Stimulated activated CD8-positive, alpha-beta memory T cell treated with anti-CD3 and anti-CD28 coated beads, Interleukin-4, amount 100 ng/mL, for 4 hours (primary cell): ENCODE data around the gene LRRC7.
"Not testable (repeated sequence)": the region's sequence is repeated elsewhere in the genome, so short reads cannot be mapped to it uniquely, and the experiment has no call there.

Experiments used
- DNase-seq, 2 donors: peaks; one replicate each; pipeline ENCODE4 v3.0.0-alpha.2; 2020; ENCODE audit warnings: low read depth in 2 of 2, low spot score in 1 of 2

LRRC7 gene

DNA sequence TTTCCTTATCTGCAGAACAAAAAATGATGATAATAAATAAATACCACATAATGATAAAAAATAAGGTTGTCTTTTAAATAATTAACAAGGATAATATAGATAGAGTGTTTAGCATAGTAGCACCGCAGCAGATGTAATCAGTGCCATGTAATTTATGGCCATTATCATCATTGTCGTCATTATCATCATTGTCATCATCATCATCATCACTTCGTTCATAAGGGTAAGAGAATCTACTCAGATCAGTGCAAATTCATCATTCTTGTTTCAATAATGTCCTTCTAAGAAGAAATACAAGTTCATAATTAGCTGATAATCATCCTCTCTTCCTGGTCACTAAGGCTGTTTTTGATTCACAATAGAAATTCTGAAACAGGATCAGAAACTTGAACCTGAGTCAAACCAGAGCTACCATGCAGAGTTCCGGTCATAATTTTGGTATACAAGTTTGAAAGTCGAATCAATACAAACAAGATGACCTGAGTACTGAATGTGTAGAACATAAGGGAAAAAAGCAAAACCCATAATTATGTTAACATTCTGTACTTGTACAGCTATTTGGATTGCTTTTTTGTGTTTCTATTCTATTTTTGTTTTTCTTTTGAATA, 465.6 kb downstream of the LRRC7 start:
- no peak for DNase-seq

DNA sequence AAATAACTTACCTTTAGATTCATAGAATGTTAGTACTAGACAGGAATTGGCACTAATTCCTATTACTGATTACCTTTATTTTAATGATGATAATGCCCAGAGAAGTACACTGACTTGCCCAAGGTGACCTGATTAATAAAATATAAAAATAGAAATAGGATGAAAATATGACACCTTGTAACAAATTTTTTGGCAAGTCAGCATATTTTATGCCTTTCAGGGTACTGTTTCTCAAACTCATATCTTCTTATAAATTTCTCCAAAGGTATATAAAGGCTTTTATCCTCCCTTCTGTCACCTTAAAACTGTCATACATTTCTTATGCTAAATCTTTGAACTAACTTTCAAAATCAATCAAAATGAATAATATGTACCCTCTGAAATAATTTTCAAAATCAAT, 466.2 kb downstream of the LRRC7 start:
- DNase-seq = no peak

DNA sequence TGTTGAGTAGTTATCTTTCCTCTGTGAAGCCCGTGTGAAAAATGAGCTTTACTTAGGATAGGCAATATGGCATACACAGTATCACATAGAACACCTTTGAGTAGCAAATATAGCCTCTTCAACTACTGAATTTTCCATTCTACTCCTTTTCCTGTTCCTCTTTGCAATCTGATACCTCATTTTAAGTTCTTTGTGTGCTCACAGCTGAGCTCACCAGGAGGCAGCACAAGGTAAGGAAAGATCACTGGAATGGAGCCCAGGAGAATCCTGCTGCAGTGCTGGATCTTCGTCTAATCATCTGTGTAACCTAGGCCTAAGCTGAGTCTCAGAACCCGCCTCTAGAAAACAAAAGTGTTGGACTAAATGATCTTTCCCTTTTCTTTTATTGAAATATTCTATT, 466.7 kb downstream of the LRRC7 start:
- DNase-seq = no peak

DNA sequence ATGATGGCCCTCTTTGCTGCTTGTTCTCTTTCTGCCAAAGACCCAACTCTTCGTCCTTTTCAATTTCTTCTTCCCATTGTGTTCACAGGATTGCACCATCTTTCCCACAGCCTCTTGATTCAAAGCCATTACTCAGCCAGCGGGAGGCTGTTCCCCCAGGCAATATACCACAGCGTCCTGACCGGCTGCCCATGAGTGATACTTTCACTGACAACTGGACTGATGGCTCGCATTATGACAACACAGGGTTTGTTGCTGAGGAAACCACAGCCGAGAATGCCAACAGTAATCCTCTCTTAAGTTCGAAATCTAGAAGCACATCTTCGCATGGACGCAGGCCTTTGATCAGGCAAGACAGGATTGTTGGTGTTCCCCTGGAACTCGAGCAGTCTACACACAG, 470.3 kb downstream of the LRRC7 start:
- DNase-seq = no peak

DNA sequence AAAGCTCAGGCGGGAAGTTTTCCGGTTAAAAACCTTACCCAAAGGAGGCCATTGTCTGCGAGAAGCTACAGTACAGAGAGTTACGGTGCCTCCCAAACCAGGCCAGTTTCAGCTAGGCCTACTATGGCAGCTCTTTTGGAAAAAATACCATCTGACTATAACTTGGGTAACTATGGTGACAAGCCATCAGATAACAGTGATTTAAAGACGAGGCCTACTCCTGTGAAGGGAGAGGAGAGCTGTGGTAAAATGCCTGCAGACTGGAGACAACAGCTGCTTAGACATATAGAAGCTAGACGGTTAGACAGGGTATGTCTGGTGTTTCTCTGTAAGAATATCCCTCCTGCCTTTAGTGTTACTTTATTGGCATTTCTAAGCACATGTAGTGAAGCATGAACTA, 471.8 kb downstream of the LRRC7 start:
- DNase-seq = no peak

DNA sequence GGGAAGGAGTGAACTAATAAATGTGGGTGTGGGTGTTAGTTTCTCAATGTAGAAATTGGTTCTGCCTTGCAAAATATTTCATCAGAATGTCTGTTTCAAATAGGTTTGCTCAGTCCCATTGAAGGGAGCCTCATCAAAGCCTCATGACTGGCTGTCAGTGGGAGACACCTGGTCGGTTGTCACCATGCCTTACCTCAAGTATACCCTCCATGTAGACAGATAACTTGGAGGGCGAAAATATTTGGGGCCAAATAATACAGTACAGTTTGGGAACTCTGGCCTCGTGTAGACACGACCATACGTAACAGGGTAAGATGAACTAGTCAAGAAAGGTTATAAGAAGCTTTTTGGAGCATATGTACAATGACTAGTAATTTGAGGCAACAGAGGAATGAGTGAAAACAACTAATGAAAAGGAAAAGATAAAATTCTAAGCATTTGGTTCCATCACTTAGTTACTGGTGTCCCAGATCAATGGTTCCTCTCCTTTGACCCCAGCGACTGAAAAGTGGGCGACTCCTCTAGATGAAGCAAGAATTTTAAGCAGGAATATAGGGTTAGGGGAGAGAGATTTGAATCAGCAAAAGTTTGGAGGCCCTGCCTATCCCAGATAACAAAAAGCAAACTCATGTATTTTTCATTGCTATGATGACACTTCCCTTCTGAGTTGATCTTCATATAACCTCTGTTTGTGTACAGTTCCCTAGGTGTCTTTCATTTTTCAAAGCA, 473.8 kb downstream of the LRRC7 start:
- no peak for DNase-seq

DNA sequence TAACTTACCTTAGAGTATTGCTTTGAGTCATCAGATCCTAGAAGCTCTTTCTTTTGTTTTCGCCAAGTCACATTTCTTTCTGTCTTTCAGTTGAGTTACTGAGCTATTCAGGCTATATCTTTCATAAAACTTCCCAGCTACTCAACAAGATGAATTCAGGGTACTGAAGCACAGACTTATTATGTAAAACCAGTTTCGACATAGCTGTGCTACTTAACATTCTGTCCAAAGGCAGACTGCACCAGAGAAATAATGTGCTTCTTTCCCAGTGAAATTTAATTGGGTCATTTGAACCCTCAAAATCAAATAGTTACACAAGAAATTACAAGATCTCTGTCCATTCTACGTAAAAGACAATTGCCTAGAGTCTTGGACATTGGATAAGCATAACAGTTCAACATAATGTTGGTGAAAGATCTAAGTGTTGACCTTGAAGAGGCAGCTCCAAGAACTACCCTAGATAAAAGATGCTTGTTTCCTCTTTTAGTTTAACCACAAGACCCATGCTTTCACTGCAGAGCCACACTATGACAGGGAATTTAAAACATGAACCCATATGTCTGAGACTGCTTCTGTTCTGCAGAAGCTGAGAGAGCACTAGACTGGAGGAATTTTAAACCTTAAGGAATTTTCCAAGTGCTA, 474.5 kb downstream of the LRRC7 start:
- DNase-seq = no peak

DNA sequence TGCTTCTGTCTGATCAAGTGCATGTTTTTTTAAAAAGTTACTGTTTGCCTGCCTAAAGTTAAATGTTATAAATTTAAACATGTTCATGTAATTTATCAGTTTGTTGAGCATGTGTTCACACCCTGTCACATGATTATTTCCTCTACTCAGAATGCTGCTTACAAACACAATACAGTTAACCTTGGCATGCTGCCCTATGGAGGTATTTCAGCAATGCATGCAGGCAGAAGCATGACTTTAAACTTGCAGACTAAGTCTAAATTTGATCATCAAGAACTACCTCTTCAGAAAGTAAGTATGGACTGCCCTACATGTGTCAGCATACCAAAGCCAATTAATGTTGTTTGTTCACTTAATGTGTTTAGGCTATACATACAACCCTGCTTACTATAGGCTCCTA, 476.1 kb downstream of the LRRC7 start:
- no peak for DNase-seq

DNA sequence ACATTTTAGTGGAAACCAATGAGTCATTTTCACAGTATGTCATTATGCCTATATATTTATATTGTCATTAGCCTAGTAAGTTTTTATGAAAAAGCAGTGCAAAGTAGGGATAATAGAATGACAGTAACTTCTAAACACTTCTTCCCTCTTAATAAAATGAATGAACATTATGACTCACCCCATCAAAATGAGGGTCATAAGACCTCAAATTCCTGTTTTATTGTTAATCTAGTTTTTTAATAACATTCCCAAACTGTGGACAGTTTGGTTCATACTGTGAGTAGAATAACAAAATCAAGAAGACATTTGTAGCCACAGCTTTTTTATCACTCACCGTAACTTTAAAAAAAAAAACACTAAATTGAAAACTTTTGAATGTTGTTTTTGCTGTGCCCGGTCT, 477.1 kb downstream of the LRRC7 start:
- no peak for DNase-seq

DNA sequence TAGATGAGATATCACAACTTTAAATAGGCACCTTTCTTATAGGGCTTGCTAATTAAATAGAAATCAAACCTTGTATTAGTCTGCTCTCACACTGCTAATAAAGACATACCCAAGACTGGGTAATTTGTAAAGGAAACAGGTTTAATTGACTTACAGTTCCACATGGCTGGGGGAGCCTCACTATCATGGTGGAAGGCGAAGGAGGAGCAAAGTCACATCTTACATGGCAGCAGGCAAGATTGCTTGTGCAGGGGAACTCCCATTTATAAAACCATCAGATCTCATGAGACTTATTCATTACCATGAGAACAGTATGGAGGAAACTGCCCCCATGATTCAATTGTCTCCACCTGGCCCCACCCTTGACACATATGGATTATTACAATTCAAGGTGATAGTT, 477.9 kb downstream of the LRRC7 start:
- DNase-seq = not testable (repeated sequence)

DNA sequence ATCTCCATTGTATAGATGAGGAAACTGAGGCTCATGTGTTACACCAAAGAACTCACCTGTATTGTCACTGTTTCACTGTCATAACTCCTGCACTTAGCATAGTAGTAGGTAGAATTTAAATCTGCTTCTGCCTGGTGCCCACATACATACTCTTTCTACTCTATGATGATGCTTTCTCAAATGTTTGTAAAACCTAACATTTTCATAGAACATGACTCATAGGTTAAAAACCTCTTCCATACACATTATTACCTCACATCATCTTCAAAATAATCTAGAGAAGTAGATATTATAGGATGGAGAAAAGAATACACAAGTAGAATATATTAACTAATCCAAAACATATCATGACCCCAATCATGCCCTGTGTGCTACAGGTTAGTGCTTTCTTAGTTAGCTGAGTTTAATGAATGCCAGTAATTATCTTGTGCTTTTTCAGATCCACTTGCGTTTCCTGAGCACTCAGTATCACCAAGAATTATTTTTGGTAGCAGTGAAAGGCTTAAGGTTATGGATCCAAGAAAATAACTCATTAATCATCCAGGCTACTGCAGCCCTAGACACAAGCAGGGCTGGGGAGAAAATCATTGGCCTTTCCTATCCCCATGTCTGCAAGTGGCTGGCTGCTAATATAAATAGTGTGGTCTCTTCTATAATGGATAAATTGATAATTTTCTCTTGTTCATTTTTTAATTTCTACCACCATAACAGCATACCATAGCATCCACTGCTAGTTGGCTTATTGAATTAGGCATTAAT, 480.8 kb downstream of the LRRC7 start:
- no peak for DNase-seq

DNA sequence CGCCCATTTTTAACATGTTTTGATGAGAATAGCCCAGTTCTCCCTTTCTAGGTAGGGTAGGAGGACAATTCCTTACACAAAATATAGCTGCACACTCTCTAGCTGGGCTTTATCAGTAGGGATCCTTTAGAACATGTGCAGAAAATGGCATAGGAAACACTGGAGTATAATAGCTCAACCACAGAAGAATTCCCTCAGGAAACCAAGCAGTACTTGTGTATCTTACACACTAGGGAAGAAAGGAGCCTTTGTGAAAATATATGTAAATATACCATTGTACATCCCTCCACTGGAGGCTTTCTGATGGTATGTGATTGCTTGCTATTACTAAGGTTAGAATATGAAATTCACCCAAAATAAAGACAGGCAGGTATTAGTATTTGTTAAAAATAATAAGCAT, 484.2 kb downstream of the LRRC7 start:
- no peak for DNase-seq

DNA sequence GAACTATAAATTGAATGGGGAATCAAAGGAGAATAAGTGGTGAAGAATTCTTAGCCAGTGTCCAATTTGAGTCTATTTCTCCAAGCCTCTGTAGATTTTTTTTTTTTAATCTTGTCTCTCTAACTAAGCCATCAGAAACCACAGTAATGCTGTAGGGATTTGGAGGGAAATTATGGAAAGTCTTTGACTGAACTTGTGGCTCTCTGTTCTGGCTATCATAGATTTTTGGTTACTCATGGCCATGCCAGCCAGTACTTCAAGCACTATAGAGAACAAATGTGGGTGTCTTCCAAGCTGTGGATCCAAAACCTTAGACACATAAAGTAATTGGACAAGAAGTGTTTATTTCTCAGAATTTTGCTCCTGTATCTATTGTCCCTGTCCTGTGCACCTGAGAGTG, 489.8 kb downstream of the LRRC7 start:
- no peak for DNase-seq

DNA sequence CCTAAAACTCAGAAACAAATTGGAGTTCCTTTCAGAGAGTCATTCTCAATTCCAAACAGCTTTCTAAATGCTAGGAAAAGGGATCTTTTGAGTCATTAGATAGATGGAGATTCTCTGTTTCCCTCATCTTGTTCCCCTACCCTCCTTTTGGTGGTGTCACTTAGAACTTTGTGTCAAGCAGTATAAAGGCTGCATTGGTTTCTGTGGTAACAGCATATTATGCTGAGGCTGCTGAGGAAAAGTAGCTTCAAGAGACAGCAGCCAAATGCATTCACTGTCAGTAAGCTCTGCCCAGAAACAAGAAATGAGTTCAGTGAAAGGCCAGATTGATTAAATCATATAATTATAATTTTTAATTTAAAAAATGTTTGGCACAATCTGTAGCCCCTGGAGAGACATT, 493.5 kb downstream of the LRRC7 start:
- no peak for DNase-seq

DNA sequence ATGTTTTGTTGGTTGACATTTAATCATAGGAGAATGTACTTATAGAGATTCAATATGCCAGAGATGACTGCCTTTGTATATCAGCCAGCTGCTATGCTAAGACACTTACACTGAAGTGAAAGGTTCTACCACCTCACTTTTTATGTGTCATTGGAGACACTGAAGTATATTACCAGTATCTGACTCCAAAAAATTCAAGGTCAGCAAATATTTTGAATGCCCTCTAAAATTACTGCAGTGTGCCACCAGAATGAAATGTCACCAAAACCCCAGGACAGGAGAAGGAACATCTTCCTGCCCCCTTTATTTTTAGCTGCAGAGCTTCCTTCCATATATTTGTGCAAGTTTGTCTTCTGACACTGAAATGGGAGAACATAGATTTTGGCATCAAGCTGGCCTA, 496.1 kb downstream of the LRRC7 start:
- no peak for DNase-seq

DNA sequence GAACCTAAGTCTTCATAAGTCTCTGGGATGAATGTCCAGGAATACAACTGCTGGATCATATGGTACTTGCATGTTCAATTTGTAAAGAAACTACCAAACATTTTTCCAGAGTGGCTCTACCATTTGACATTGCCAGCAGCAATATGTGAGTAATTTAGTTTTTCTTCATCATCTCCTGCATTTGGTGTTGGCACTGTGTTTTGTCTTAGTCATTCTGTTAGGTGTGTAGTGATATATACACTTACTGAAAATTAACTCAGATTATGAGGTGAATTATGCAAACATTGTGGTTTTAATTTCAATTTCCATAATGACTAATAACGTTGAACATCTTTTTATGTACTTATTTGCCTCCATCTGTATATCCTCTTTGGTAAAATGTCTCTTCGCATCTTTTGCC, 499.0 kb downstream of the LRRC7 start:
- DNase-seq = no peak

DNA sequence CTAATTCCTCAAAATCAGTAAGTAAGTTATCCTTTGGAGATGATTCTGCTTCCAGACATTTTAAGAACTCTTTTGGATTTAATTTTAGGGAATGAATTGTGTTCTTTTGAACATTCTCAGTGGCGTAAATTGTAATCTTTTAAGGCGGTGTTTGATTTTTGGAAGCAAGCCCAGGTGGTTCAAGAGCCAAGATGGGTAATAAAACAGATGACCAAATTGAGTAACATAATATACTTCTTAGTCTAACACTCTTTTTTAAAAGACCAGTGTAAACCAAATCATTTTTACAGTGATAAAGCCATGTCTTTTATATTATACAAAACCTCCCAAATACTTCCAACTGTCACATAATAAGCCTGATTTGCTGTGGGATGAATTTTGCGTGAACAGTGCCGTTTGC, 503.9 kb downstream of the LRRC7 start:
- no peak for DNase-seq

DNA sequence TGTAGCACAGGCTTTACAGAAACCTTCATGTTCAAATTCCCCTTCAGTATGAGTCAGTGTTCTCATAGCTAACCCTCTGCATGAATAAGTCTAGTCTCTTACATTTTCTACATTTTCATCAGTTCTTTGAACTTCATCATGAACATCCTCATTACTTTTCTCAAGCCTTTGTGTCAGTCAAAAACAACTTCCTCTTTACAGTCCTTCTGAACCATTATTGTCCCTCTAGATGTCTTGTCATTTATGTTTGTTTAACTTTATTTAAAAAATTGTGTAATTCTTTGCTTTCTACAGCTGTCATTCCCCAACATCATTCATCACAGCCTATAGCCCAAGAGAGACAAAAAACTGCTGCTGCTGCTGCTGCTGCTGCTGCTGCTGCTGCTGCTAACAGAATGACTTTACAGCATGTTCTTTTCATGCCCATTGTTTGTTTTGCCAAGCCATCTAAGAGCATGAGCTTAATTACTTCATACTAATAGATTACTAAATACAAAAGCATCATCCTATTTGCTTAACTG, 504.6 kb downstream of the LRRC7 start:
- no peak for DNase-seq

DNA sequence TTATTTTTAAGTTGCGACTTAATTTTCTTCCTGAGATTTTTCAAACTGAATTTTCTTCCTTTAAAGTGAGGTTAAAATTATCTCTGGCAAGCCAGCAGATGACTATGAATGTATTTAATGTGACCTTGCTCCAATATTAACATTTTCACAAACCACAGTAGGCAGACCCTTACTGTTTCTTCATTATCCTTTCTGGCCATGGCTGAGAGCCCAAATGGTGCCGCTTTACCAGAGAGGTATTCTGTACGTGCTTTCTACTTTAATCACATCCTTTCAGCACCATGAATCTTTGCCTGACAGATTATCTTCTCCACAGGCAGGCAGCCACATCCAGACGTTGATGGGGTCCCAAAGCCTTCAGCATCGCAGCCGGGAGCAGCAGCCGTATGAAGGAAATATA, 508.0 kb downstream of the LRRC7 start:
- no peak for DNase-seq

DNA sequence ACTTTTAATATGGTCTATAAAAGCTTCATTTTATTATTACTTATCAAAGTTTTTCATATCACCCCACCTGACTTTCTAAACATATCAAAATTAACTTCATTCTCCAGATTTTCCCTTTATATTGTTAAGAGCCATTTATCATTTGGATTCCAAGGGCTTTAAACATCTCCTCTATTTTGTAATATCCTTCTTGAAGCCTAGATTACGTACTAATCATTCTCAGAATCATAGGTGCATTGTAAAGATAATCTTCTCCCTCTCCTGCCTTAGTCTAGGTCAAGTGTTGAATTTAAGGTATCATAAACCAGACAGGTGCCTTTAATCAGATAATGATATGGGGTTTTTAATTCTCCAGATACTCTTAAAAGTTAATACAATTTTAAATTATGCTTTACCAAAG, 509.3 kb downstream of the LRRC7 start:
- DNase-seq = no peak

DNA sequence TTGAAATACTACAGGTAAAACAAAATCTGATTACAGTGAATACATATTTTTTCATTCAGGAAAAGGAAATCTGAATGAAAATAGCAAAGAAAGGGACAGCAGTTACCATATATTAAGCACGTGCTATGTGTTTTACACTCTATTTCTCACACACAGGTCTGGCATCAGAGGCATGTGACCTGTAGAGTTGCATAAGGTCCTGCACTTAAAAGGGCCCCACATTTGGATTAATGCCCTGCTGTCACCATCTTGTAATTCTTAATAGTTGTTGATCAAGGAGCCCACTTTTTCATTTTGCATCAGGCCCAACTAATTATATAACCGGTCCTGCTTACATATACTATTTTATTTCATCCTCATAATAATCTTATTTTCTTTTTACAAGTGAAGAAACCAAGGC, 511.8 kb downstream of the LRRC7 start:
- no peak for DNase-seq

DNA sequence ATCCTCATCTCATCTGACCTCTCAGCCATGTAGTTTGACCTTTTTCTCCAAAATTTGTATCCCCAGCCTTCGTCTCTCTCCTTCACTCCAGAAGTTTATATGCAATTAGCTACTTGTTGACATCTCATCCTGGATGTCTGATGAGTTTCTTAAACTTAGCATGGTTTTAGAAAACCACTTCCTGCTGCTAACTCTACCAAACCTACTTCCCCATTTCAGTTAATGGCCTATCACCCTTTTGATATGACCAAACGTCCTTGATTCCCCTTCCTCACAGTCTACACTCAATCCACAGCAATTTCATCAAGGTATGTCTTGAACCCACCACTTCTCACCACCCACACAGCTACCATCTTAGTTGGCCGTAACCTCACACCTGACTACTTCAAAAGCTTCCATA, 515.8 kb downstream of the LRRC7 start:
- DNase-seq = no peak
